RWPE2 (cell line): ENCODE measurements around the gene UBE3C.

ENCODE experiments used
- ATAC-seq: fragments of 200-7000 bp; cut with Tn5 transposase; 3 replicates; pipeline ENCODE4 v1.9.1; 2021; ENCODE audit warnings: low read depth
- DNase-seq: peaks from one replicate; pipeline ENCODE4 v3.0.0-alpha.2; 2020; ENCODE audit warnings: low spot score
- H3K27ac ChIP-seq: fragments of 450-650 bp; 2 replicates; pipeline ENCODE4 v1.5.1; 2017; ENCODE audit warnings: mild to moderate bottlenecking; ENCODE audit not compliant: poor library complexity, severe bottlenecking
- H3K27me3 ChIP-seq: fragments of 250-450 bp; sonication (Bioruptor Pico); 2 replicates; pipeline ENCODE4 v1.5.1; 2021; ENCODE audit warnings: mild to moderate bottlenecking, moderate library complexity; ENCODE audit not compliant: insufficient read depth, poor library complexity, severe bottlenecking
- H3K36me3 ChIP-seq: fragments of 250-450 bp; sonication (Bioruptor Pico); 2 replicates; pipeline ENCODE4 v1.5.1; 2020; ENCODE audit warnings: low read depth, mild to moderate bottlenecking, moderate library complexity
- H3K4me1 ChIP-seq: fragments of 250-450 bp; sonication (Bioruptor Pico); 2 replicates; pipeline ENCODE4 v1.5.1; 2021; ENCODE audit warnings: mild to moderate bottlenecking, moderate library complexity; ENCODE audit not compliant: insufficient read depth, poor library complexity, severe bottlenecking
- H3K4me3 ChIP-seq: fragments of 250-450 bp; sonication (Bioruptor Pico); 2 replicates; pipeline ENCODE4 v1.5.1; 2021; ENCODE audit warnings: mild to moderate bottlenecking, moderate library complexity; ENCODE audit not compliant: severe bottlenecking
- H3K9me3 ChIP-seq: fragments of 250-450 bp; sonication (Bioruptor Pico); 2 replicates; pipeline ENCODE4 v1.5.1; 2021; ENCODE audit warnings: mild to moderate bottlenecking, moderate library complexity; ENCODE audit not compliant: severe bottlenecking
- TF ChIP-seq, protein P1 (sequence below): fragments of 450-650 bp; IDR thresholded peaks from one replicate; pipeline ENCODE4 v1.5.1; 2017; ENCODE audit warnings: mild to moderate bottlenecking, moderate library complexity; ENCODE audit not compliant: poor library complexity, severe bottlenecking

UBE3C gene

DNA sequence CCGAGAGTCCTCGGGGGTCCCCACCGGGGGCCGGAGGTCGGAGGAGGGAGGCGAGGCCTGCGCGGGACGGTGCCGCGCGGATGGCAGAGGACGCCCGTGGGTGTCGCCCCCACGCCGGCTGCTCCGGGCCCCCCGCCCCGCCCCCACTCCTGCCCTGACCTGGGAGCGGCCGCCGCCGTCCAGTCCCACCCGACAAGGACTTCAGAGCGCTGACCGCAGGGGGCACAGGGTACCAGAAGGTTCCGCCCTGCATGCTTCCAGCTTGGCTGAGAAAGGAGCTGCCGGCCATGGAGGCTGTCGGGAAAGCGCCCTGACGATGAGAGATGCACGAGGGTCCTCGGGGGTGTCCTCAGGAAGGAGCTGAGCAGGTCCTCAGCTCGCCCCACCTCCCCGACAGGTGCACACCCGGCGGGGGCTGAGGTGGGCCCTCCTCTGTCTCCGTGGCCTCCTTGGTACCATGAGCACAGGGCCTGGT, 141.1 kb downstream of the UBE3C start:
- no peak for ATAC-seq

DNA sequence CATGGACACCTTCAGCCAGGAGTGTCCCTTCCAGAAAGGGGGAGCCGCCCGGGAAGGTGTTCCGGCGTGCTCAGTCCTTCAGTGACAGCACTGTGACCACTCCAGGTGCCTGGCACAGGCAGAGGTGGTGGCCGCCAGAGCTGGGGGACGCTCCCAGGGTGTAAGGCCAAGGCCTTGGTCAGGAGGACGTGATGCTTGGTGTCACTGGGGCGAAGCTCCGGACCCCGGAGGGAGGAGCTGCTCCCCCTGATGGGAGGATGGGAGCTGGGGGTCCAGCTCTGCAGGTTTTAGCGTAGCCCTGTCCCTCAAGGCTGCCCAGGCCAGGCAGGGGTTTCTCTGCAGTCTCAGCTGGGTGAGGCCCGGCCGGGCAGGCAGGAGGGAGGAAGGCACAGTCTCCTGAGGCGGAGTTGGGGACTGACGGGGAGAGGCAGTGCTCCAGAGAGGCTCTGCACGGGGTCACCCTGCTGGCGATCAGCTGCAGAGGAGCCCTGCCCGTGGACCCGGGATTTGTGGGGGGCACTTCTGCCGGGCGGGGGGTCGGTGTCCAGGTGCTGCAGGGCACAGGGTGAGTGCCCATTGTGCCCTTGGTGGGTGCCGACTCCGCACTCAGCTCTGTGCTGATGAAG, 141.6 kb downstream of the UBE3C start:
- no peak overlapping the region for H3K27ac ChIP-seq
- H3K36me3 ChIP-seq: no peaks in the 10 kb centered on the region
- TF ChIP-seq, protein P1, sequence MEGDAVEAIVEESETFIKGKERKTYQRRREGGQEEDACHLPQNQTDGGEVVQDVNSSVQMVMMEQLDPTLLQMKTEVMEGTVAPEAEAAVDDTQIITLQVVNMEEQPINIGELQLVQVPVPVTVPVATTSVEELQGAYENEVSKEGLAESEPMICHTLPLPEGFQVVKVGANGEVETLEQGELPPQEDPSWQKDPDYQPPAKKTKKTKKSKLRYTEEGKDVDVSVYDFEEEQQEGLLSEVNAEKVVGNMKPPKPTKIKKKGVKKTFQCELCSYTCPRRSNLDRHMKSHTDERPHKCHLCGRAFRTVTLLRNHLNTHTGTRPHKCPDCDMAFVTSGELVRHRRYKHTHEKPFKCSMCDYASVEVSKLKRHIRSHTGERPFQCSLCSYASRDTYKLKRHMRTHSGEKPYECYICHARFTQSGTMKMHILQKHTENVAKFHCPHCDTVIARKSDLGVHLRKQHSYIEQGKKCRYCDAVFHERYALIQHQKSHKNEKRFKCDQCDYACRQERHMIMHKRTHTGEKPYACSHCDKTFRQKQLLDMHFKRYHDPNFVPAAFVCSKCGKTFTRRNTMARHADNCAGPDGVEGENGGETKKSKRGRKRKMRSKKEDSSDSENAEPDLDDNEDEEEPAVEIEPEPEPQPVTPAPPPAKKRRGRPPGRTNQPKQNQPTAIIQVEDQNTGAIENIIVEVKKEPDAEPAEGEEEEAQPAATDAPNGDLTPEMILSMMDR: no peak

More for the DNA sequence above, 141.1 kb downstream of the UBE3C start:
- Histone ChIP-seq H3K27me3 (no peaks in the 10 kb centered on the region), H3K27ac (peak overlapping the region; percentile 26), H3K4me1 (peaks cover 18% of the 10 kb centered on the region), H3K9me3 (no peaks in the 10 kb centered on the region), H3K4me3 (peak overlapping the region; percentile 19), H3K36me3 (no peaks in the 10 kb centered on the region)
- TF ChIP-seq, protein P1: no peak
- DNase-seq: no peak

DNA sequence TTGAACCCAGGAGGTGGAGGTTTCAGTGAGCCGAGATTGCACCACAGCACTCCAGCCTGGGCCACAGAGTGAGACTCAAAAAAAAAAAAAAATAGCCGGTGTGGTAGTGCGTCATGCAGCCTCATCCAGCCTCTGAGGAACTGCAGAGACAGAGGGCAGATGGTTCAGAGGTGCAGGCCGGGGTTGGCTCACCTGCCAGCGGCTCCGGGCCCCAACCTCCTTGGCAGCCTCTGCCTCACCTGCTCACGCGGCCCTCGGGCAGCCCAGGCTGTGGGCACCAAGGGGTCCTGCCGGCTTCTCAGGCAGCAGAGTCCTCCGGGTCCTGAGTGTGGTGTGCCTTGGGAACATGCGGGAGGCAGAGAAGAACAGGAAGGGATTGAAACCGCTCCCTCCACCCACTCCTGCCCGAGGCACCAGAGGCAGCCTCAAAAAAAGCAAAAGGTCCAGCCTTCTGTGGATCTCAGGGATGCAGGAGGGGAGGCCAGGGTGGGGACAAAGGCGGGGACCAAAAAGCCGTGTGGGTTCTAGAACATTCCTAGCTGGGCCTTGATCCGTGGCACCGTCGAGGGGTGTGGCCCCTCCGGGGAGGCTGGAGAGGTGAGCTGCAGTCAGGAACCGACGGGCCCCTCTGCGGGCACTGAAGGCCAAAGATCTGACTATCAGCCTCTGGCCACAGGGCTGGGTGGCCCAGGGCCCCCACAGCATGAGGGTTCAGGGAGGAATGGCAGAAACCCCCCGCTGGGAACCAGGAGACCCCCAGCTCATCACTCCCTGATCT, 142.7 kb downstream of the UBE3C start:
- H3K4me1 ChIP-seq: peaks cover 18% of the 10 kb centered on the region
- H3K9me3 ChIP-seq: no peaks in the 10 kb centered on the region
- no peak for DNase-seq
- TF ChIP-seq, protein P1: no peak
- no peaks in the 10 kb centered on the region for H3K36me3 ChIP-seq
- no peaks in the 10 kb centered on the region for H3K27me3 ChIP-seq
- H3K27ac ChIP-seq: peak overlapping the region; percentile 58
- H3K4me3 ChIP-seq: no peak overlapping the region
- ATAC-seq: no peak

More for the DNA sequence above, 141.6 kb downstream of the UBE3C start:
- DNase-seq (no peak), ATAC-seq (no peak)
- H3K27me3 ChIP-seq: no peaks in the 10 kb centered on the region
- no peaks in the 10 kb centered on the region for H3K9me3 ChIP-seq
- H3K4me3 ChIP-seq: no peak overlapping the region
- H3K4me1 ChIP-seq: peaks cover 18% of the 10 kb centered on the region

DNA sequence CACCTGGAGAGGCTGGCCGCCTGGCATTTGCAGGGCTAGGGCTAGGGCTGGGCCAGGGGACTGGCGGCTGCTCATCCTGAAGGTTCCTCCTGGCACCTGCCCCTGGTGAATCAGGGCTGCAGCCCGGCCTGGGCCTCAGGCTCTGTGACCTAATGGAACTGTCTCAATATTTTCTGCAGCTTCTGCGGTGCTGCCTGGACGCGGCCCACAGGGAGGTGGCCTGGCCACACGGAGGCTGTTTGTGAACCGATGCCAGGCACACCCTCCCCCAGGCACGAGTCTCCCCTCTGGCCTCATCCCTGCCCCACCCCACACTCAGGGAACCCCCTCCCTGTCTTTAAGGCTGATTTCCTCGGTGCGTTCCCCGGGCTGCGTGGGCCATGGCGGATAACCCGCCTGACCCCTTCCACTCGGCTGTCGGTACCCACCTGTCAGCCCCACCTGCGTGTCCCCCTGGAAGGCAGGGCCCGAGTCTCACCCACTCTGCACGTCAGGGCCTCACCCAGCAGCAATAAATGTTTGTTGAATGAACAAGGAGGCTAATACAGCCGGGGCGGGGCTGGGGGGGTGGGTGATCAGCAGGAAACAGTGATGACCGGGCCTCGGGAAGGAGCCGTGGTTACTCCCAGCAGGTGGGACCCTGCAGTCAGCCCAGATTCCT, 143.5 kb downstream of the UBE3C start:
- TF ChIP-seq, protein P1: no peak
- Histone ChIP-seq H3K4me1 (peaks cover 9% of the 10 kb centered on the region), H3K36me3 (no peaks in the 10 kb centered on the region), H3K27ac (peak overlapping the region; percentile 58), H3K4me3 (no peak overlapping the region), H3K27me3 (no peaks in the 10 kb centered on the region), H3K9me3 (no peaks in the 10 kb centered on the region)
- no peak for DNase-seq
- peak; percentile 72 for ATAC-seq
